ENCODE results near the gene COL15A1.
"Not testable (repeated sequence)": the region's sequence is repeated elsewhere in the genome, so short reads cannot be mapped to it uniquely, and the experiment has no call there.

COL15A1 gene

DNA sequence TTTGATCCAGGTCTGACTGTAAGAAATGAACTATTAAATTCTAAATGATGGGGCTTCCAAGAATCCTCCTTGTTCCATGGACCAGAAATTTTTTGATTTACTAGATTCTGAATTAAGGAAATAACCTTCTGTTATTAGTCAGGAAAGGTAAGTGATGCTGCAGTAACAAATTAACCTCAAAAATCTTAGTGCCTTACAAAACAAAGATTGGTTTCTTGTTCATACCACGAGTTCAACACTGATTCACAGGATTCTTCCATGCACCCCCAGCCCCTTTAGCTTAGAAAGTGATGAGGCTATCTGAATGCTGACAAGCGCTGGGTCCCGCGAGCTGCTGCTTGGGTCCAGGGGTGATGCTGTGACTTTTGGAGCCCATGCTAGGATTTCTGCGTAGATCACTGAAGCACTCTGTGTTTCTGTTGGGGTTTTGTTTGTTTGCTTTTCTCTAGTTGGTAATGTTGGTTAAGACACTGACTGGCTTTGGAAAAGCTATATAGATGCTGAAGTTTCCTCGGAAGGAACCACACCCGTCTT lies 52.3 kb downstream of the COL15A1 start:
- DNase-seq = no peak

DNA sequence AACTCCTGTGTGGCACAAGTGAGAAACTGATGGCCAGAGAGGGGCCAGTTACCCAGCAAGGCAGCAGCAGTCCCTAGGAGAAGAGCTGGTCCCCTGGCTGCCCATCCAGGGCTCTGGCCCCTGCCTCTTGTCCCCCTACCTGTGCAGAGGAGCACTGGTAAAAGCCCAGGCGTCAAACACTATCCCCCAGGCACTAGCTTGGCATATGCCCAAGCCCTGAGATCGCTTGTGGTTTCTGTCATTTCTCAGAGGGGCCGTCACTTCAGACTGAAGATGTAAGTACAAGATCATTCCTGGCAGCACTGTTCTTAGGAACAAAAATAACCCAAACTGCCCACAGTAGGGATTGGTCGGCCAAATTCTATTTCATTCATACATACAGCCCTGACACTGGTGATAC lies 53.9 kb downstream of the COL15A1 start:
- no peak for DNase-seq

DNA sequence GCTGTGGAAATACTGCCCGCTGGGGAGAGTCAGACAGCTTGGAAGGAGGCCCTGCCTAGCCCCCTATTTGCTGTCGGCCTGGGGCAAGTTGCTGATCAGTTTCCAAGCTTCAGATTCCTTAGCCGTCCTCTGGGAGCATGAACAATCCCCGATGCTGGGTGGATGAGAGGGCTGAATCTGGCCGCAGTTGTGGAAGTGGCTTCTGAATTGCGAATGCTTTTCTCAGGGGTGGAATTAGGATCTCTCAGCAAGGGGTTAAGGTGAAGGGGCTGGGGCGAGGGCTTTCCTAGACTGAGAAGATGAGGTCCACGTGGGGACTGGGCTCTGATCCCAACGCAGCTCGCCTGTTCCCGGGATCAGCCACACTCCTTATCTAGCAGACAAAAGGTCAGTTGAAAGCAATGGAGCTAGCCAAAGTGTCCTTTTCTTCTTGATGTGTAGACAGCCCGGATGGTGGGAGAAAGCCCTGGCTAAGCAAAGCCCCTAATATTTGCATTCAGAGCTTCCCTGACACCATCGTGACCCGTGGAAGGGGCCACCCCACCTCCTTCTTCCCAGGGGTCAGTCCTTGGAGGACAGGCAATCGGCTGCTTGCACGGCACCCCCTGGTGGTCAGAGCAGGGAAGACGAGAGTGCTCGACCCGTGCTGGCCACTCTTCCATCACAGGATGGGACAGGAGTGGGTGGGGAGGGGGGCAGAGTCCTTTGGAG lies 54.9 kb downstream of the COL15A1 start:
- DNase-seq = peak; percentile 60

DNA sequence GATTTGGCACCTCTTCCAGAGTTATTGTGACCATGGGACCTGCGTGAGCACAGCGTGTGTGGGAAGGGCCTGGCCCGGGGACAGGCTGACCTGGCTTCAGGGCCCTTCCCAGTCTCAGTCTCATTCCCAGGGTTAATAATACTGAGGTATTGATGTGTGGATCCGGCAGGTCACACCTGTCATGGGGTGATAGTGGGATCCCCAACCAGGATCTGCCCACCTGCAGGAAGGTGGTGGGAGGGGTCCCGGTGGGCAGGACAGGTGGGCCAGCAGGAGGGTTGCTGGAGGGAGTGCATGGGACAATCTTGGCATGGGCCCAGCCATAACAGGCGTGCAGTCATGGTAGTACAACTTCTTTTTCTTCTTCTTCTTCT lies 55.4 kb downstream of the COL15A1 start:
- no peak for DNase-seq

DNA sequence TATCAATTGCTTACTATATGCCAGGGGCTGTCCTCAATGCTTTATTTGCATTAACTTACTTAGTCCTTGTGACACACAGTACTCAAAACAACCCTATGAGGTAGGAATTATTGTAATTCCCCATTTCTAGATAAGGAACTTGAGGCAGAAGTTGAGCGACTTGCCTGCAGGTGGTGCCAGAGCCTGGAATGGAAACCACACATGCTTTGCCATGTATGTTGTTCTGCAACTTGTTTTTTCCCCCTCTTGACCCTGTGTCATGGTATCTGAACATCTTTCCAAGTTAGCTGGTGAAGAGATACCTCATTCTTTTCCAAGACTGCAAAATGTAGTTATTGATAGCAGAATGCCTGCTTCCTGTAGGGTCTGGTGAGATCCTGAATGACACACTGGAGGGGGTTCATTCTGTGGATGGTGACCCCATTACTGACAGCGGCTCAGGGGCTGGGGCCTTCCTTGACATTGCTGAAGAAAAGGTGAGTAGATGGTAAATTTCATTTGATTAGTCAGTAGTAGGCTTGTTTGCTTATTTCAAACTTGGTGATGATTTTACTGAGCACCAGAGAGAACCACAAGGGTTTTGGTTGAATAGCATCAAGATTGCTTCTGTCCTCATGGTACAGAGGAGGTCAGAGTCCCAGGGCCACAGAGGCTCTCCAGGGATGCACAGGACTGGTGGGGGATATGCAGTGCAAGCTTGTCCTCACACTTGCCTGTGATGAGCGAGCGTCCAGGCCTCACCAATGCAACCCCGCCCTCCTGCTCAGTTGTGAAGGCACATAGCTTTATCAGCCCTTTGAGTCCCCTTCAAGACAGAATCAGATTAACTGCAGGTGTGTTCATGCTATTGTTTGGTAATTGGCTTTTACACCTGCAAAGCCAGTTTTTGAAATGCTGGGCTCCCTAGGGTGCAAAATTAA lies 57.0 kb downstream of the COL15A1 start:
- DNase-seq = peak; percentile 49

DNA sequence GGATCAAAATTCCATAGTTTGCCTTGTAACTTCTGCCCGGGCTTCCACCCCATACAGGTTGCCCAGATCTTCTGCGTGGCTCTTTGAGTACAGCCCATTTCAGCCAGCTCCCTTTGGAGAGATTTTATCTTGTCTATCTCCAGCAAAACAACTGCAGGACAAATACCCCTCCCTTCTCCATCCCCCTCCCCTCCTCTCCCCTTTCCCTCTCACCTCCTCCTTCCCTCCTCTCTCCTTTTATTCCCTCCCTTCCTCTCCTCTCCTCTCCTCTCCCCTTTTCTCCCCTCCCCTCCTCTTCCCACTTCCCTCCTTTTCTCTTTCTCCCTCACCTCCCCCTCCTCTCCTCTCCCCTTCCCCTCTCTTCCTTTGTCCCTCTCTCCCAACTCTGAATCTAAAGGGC lies 58.2 kb downstream of the COL15A1 start:
- DNase-seq = no peak

DNA sequence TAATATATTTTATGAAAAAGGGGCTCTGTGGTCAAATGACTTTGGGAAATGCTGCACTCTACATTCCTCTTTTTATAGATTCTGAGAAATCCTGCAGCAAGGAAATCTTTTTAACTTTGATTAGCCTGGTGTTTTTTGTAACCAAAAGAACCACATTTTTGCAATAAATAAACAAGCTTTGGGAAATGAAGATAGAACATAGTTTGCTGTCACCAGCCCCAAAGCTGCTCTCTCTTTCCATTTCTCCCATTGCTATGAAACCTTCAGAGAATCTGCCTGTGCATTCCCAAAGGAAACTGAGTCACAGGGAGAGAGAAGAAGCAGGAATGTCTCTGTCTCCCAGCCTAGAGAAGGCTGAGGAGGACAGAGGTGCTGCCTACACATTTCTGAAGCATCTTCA lies 59.0 kb downstream of the COL15A1 start:
- no peak for DNase-seq

DNA sequence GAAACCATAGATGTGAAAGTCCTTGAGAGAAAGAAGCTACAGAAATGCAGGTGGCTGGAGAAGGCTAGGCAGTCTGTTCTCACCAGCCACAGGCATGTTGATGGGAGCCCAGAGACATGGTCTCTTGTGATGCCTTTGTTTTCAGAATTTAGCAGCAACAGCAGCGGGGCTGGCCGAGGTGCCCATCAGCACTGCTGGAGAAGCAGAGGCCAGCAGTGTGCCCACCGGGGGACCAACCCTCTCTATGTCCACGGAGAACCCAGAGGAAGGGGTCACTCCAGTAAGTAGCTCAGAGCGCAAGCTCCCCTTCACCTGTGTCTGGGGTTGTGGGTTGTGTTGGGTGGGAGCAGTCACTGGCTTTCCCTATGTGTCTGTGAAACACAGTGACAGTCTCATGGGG lies 59.6 kb downstream of the COL15A1 start:
- DNase-seq = no peak

DNA sequence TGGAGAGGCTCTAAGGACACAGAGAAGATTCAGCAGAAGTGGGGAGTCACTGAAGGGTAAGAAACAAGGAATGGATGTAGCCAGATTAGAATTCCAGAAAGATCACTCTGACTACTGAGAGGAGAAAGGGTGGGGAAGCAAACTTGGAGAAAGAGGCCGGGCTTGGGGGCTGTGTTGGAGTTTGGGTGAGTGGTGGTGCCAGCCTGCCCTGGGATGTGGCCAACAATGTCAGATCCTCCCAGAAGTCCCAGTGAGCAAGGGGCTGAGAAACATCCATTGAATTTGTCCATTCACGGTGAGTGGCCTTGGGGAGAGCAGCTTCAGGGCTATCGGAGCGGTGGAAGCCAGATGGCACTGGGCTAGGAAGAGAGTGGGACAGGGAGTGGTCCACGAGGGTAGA lies 60.4 kb downstream of the COL15A1 start:
- DNase-seq = no peak

DNA sequence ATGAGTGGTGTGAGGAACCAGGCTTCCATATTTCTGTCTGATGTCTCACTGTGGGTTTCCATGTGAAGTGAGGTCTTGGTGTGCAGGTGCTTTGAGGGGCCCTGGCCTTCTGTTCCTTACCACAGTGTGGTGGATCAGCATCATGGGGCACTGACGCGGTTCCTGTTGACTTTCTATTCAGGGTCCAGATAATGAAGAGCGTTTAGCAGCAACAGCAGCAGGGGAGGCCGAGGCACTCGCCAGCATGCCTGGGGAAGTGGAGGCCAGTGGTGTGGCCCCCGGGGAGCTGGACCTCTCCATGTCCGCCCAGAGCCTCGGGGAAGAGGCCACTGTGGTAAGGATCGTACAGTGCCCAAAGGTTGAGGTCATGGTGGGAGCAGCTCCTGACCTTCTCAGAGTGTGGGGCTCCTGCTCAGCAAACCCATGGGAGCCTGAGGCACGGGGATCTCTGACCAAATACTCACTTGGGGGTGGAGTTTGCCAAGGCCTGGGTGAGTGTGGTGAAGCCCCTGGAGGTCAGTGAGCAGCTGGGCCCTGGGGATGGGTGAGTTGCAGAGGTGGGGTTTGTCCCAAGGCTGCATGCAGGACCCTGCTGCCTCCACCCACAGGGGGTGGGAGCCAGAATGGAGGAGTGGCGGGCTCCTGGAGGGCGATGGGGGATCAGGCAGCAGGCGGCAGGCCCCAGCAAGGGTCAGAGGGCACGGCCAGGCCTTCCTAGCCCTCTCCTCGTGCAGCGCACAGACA lies 61.2 kb downstream of the COL15A1 start:
- DNase-seq = no peak

DNA sequence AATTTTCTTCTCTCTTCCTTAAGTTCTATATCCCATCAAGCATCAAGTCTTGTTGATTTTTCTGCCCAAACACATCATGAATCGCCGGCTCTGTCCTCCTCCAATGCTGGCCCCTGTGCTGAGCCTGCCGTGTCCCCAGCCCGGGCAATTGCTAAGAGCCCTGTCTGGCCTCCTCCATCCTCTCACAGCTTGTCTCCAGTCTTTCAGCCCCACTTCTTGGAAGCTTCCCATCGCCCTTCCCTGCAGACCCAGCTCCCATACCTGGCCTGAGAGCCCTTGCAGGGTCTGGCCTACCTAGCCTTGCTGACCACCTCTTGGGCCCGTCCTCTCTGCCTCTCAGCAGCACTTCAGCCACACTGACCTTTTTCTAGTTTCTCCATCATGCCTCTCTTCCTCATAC lies 61.9 kb downstream of the COL15A1 start:
- DNase-seq = no peak

DNA sequence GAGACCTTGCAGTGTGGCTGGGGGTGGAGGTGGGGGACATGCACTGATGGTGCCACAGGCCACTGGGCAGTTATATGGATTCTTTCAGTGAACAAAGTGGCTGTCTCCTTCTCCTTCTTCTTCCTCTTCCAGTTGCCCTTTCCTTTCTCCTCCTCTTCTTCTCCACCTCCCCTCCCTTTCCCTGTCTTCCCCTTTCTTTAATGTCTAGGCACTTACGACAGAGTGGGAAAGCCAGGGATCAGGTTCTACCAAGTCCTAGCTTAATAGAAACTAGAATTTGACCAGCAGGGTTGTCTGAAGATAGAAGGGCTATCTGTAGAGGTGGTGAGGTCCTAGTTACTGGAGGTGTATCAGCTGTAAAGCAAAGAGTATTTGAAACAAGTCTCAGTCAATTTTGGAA lies 62.8 kb downstream of the COL15A1 start:
- no peak for DNase-seq

DNA sequence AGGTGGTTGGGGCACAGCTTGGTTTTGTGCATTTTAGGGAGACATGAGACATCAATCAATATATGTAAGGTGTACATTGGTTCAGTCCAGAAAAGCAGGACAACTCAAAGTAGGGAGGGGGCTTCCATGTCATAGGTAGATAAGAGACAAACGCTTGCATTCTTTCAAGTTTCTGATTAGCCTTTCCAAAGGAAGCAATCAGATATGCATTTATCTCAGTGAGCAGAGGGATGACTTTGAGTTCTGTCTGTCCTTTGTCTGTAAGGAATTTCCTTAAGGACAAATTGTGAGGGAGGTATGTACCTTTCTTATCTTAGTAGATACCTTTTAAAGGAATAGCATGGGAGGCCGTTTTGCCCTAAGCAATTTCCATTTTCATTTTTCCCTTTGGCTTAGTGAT lies 63.3 kb downstream of the COL15A1 start:
- DNase-seq = no peak

DNA sequence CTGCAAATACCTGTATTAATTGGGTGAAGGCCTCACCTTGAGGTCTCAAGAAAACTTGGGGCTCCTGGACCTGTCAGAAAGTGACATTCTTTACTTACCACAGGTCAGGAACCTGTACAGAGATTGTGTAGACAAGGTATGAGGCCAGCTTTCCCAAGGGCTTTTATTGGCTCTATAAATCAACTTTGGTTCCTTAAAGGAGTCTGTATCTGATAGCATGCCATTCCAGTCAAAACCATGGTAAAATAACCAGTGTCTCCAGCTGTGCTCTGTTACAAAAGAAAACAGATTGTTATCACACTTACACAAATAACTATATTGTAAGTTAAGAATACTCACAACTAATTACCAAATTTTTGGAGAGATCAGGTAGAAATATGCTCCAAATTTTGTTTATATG lies 64.5 kb downstream of the COL15A1 start:
- no peak for DNase-seq

DNA sequence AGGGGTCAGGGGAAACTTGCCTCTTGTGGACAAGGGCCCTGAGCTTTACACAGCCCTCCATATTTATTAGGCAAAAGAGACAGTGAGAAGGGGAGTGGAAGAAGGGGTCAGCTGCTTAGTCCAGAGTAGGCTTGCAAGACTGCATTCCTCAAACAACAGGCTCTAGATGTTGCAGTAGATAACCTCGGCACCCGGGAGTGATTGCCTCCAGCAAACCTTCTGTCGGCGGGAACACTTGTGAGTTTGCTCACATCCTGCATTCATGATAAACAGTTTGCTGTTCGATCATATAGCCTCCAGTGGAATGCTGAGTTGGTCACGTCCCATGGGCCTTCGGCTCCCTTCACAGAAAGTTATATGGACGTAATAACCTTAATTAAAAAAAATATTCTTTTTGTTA lies 66.7 kb downstream of the COL15A1 start:
- DNase-seq = not testable (repeated sequence)

DNA sequence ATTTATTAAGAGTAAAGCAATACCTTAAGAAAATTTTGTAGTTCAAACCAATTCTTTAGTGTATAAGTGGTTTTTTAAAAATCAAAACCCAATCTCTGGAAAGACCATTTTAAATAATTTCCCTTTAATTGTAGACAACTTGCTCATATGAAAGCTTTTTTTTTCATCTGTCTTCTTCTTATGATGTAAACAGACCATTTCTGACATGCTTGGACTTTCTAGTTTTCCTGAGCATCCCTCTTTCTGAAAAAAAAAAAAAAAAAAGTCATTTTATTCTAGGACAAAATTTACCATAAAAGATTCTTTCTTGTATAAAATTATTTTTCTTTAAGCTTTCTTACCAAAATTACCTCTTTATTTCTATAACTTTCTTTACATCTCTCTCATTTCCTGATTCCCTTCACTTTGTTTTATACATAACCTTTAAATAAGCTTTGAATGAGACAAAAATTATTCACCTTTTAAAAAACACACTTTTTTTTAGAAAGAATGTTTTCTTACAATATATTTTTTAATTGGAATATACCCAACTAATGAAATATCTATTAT lies 67.5 kb downstream of the COL15A1 start:
- DNase-seq = no peak

DNA sequence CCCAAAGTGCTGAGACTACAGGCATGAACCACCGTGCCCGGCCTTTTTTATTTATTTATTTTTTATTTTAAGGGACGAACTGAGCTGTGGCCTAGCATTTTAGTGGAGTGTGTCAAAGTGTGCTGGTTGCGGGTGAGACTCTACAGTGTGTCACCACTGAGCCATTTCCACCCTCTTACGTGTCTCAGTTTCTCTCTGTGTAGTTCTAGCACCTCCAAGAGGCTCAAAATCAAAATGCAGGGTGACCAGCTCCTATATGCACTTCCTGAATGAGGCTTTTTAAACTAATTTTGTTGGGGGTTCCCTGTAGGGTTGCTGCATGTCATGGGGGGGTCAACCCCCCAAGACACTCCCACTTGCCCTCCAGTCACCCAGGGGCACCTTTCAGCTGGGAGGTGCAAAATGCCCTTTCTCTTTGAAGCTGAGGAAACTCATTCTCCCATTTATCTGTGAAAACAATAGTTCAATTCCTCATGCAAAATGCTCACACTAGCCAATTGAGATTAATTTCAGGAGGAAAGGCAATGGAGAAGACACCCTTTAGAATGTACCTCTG lies 69.3 kb downstream of the COL15A1 start:
- peak; percentile 15 for DNase-seq

DNA sequence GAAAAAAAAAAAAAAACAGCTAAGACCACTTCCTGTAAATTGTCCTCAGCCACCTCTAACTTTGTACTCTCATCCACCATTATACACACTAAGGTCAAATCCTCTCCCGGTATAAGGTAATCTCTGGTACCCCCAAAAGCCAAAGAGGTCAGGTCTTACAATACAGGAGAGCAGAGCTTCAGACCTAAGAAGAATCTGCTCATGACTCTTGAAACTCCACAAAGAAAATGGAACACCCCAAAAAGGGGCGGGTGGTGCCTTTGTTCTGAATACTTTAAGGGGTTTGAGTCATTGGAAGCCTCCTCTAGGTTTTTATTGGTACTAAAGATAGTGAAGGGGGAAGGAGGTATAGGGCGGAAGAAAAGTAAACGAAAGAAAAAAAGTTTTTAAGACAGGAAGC lies 69.8 kb downstream of the COL15A1 start:
- DNase-seq = no peak

DNA sequence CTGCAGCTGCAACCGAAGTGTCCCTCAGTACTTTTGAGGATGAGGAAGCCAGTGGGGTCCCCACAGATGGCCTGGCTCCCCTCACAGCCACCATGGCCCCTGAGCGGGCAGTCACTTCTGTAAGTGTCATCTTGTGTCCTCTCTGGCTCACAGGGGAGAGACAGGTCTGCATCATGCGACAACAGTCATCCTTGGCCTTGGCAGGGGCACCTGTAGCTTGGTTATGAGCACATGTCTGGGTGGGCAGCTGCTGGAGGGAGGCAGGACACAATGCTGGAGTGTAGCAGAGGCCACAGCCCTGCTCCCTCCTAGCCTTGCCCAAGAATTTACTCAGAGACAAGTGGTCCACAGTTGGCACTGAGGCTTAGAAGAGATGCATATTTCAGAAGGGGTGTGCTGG lies 71.7 kb downstream of the COL15A1 start:
- no peak for DNase-seq

DNA sequence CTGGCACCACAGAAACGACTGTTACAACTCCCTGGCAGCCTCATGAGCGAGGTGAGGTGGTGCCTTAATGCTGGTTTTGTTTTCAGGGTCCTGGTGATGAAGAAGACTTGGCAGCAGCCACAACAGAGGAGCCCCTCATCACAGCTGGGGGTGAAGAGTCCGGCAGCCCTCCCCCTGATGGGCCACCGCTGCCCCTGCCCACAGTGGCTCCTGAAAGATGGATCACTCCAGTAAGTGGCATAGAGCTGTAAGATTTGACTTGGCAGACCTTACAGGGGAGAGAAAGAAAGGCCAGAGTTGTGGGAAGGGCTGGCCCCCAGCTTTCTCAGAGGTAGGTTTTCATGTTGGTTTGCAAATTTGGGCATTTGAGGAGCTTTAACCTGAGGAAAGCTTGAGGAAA lies 72.2 kb downstream of the COL15A1 start:
- DNase-seq = no peak

DNA sequence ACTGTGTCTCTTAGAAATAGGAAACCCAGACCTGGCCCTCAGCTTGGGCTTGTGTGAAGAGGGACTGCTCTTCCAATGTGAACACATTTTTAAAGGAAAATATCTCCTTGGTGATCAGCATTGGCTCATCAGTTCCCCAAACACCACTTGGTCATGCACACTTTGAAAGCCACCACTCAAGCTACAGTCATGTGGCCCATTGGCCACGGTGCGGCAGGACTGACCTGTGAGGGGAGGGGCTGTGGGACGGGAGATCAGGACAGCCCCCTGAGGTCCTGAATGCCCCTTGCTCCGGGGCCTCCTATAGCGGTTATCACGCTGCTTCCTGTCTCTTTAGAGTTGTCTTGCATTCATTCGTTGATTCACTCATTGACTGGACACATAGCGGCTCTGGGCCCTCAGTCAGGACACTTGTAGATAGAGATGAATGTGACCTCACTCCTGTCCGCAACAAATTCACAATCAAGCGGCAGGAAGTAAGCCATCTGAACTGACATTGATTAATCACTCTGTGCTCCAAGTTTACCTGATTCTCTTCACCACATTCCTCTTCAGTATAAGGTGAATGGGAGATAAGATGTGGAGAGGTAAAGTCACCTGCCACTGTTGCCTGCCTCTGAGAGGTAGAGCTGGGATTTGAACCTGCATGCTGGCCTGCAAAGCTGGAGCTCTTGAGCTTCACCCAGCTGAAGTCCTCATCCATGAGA lies 73.1 kb downstream of the COL15A1 start:
- DNase-seq = no peak

DNA sequence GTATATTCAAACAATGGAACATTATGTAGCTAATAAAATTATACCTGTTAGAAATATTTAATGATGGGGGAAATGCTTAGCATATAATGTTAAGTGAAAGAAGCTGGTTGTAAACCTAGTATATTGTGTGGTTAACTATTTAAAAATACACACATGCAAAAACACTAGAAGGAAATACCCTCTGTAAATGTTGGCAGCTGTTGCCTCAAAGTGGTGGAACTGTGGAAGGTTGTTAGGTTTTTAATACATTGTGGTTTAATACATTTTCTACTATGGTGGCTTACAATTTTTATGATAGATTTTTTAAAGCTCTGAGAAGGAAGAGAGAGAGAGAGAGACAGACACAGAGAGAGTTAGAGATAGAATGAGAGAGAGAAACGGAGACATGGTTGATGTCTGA lies 74.9 kb downstream of the COL15A1 start:
- DNase-seq = no peak

Data from stimulated activated CD4-positive, alpha-beta T cell treated with anti-CD3 and anti-CD28 coated beads, Interleukin-1b, Interleukin-23, amount 100 ng/mL, for 48 hours (primary cell).